Measurements from ENCODE around the gene PIP4K2C. TPM values are rescaled to one million over a fixed set of nuclear protein-coding genes. Genes with fewer than 3 reads are reported as not detected.

Gene PIP4K2C
- polyA plus RNA-seq, 2 of the 4 experiments (the other 2 are of a cell fraction) = 35.3 to 62.9 TPM

DNA sequence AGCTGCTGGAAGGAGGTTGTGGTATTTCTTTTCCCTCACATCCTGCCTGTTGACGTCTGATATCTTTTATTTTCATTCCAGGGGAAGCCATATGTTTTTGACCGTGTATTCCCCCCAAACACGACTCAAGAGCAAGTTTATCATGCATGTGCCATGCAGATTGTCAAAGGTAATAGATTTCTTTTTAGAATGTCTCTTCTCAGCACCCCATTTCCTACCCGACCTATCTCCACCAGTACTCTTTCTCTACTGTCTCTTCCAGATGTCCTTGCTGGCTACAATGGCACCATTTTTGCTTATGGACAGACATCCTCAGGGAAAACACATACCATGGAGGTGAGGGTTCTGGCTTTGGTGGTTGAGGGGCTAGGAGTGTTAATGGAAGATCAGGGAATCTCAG lies 27.6 kb upstream of the PIP4K2C start:
- POLR2A ChIA-PET = no interaction called here
- CTCF ChIA-PET = interaction anchor here (1.3 to 4.7 kb wide), 3 partner anchors 12 to 19 kb away, joined by 5 to 41 read pairs (median 5); partner anchors contain the start of gene DCTN2
- no peak for ATAC-seq

DNA sequence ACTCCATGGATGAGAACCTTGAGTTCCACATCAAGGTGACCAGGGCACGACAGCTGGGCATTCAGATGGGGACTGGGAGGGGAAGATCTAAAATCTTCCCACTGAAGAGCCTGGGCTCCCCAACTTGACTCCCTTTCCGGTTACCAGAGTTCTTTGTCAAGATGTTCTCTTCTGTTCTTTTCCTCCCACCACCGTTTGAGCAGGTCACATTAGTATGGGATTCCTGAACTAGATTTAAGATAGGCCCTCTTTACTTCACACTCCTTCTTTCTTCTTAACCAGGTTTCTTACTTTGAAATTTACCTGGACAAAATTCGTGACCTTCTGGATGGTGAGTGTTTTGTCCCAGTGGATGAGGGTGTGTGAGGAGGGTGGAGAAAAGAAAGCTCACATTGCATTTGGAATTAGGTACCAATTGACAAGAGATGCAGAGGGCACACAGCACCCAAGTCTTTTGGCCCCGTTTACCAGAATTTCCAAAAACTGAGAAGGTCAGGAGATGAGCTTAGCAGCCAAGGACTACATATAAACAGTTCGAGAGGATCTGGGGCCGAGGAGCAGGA lies 26.7 kb upstream of the PIP4K2C start:
- no peak overlapping the region for H3K4me2 ChIP-seq
- CTCF ChIA-PET = interaction anchor here (0.6 to 4.7 kb wide), 4 partner anchors 19 to 105 kb away, joined by 3 to 41 read pairs (median 4); partner anchors contain the start of genes B4GALNT1 and GLI1
- H3K4me1 ChIP-seq = peaks cover 6% of the 10 kb centered on the region; the same call in 1 of the 3 replicates
- WGBS (ENCODE audit: missing lambda C conversion rate) = 45% methylated on average over 7 of the region's 7 CpGs
- ATAC-seq (no peak), DNase-seq (ENCODE audit: low read depth in 1 of 2, low spot score in 1 of 2) (no peak), FAIRE-seq (no peak)
- H3K4me3 ChIP-seq = no peak overlapping the region
- H3K27ac ChIP-seq = no peak overlapping the region
- POLR2A ChIA-PET = no interaction called here
- no peaks in the 10 kb centered on the region for H3K9me3 ChIP-seq
- TF ChIP-seq EP300 (IDR thresholded peaks at IDR 0.05) (no peak), HOXB13 (CRISPR knock-in tag; IDR thresholded peaks at IDR 0.05; ENCODE audit: low read depth) (no peak), TP53 (CRISPR knock-in tag; IDR thresholded peaks at IDR 0.05) (no peak), FOXS1 (CRISPR knock-in tag; IDR thresholded peaks at IDR 0.05) (no peak), POLR2A (IDR thresholded peaks at IDR 0.05; ENCODE audit: low read length) (no peak), JUN (IDR thresholded peaks at IDR 0.05) (no peak), NR3C1 (IDR thresholded peaks at IDR 0.05) (no peak), RAD21 (conservative IDR thresholded peaks at IDR 0.05 in 1 of 2, IDR thresholded peaks at IDR 0.05 in 1 of 2) (no peak), EHF (CRISPR knock-in tag; IDR thresholded peaks at IDR 0.05) (no peak), FOSB (CRISPR knock-in tag; IDR thresholded peaks at IDR 0.05) (no peak), NPAS2 (CRISPR knock-in tag; IDR thresholded peaks at IDR 0.05; ENCODE audit: borderline replicate concordance) (no peak), KDM5A (IDR thresholded peaks at IDR 0.05) (no peak), RNF2 (IDR thresholded peaks at IDR 0.05; ENCODE audit: borderline replicate concordance, low read depth) (no peak), E2F6 (IDR thresholded peaks at IDR 0.05; ENCODE audit: borderline replicate concordance, low read depth) (no peak), ATOH8 (CRISPR knock-in tag; IDR thresholded peaks at IDR 0.05; ENCODE audit: low read depth) (no peak), POLR2AphosphoS2 (conservative IDR thresholded peaks at IDR 0.05; ENCODE audit: low read length) (no peak)

More for the DNA sequence above, 27.6 kb upstream of the PIP4K2C start:
- Histone ChIP-seq H3K27ac (no peak overlapping the region), H3K4me1 (peaks cover 6% of the 10 kb centered on the region; the same call in 1 of the 3 replicates), H3K4me3 (no peak overlapping the region), H3K4me2 (no peak overlapping the region), H3K9me3 (no peaks in the 10 kb centered on the region)
- TF ChIP-seq CTCF (IDR thresholded peaks at IDR 0.05) (no peak), RCOR1 (IDR thresholded peaks at IDR 0.05; ENCODE audit: low read depth, low read length) (no peak), TFCP2L1 (CRISPR knock-in tag; IDR thresholded peaks at IDR 0.05) (no peak), POLR2AphosphoS2 (conservative IDR thresholded peaks at IDR 0.05; ENCODE audit: low read length) (no peak), HEYL (CRISPR knock-in tag; IDR thresholded peaks at IDR 0.05) (no peak), RFX5 (IDR thresholded peaks at IDR 0.05) (no peak), EHMT2 (IDR thresholded peaks at IDR 0.05; ENCODE audit: low read depth) (no peak), USF2 (IDR thresholded peaks at IDR 0.05) (no peak), HOXB13 (CRISPR knock-in tag; IDR thresholded peaks at IDR 0.05; ENCODE audit: low read depth) (no peak), KDM5A (IDR thresholded peaks at IDR 0.05) (no peak)
- TF ChIP-seq, protein P1, sequence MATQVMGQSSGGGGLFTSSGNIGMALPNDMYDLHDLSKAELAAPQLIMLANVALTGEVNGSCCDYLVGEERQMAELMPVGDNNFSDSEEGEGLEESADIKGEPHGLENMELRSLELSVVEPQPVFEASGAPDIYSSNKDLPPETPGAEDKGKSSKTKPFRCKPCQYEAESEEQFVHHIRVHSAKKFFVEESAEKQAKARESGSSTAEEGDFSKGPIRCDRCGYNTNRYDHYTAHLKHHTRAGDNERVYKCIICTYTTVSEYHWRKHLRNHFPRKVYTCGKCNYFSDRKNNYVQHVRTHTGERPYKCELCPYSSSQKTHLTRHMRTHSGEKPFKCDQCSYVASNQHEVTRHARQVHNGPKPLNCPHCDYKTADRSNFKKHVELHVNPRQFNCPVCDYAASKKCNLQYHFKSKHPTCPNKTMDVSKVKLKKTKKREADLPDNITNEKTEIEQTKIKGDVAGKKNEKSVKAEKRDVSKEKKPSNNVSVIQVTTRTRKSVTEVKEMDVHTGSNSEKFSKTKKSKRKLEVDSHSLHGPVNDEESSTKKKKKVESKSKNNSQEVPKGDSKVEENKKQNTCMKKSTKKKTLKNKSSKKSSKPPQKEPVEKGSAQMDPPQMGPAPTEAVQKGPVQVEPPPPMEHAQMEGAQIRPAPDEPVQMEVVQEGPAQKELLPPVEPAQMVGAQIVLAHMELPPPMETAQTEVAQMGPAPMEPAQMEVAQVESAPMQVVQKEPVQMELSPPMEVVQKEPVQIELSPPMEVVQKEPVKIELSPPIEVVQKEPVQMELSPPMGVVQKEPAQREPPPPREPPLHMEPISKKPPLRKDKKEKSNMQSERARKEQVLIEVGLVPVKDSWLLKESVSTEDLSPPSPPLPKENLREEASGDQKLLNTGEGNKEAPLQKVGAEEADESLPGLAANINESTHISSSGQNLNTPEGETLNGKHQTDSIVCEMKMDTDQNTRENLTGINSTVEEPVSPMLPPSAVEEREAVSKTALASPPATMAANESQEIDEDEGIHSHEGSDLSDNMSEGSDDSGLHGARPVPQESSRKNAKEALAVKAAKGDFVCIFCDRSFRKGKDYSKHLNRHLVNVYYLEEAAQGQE (IDR thresholded peaks at IDR 0.05) = no peak
- 19% methylated on average over 4 of the region's 4 CpGs for WGBS (ENCODE audit: missing lambda C conversion rate)
- FAIRE-seq = no peak
- no peak for DNase-seq (ENCODE audit: low read depth in 1 of 2, low spot score in 1 of 2)

All from A549 (cell line).